HepG2 (cell line): ENCODE measurements around the gene BCL6. TPM values are rescaled to one million over a fixed set of nuclear protein-coding genes. Genes with fewer than 3 reads are reported as not detected.

Source experiments
- ATF1 ChIP-seq: IDR thresholded peaks from 2 replicates; pipeline ENCODE4 v1.6.1; 2016; ENCODE audit warnings: mild to moderate bottlenecking, control low read depth
- ATRX ChIP-seq: sonication (generic); formaldehyde crosslinking; IDR thresholded peaks from 2 replicates; pipeline ENCODE4 v1.4.0; 2020; ENCODE audit warnings: missing genetic modification reagents, borderline replicate concordance
- HMGXB4 ChIP-seq, 2 experiments: sonication (generic) in 1 of 2; formaldehyde crosslinking in 1 of 2; IDR thresholded peaks; 2 replicates each; pipeline versions ENCODE4 v1.4.0 to v1.6.1; 2018 to 2020; ENCODE audit warnings: missing genetic modification reagents in 2 of 2, borderline replicate concordance in 1 of 2, low read depth in 1 of 2, mild to moderate bottlenecking in 1 of 2, missing biosample characterization in 1 of 2
- KDM1A ChIP-seq: IDR thresholded peaks from 2 replicates; pipeline ENCODE4 v1.6.1; 2016; ENCODE audit warnings: missing compliant biosample characterization
- KLF16 ChIP-seq, 2 experiments: sonication (generic) in 1 of 2; formaldehyde crosslinking in 1 of 2; IDR thresholded peaks; 2 replicates each; pipeline versions ENCODE4 v1.6.1 to v1.8.0; 2016 to 2023; ENCODE audit warnings: missing genetic modification reagents in 2 of 2, missing compliant biosample characterization in 1 of 2
- MED1 ChIP-seq: sonication (generic); formaldehyde crosslinking; IDR thresholded peaks from 2 replicates; pipeline ENCODE4 v1.4.0; 2020; ENCODE audit warnings: missing genetic modification reagents
- MEF2D ChIP-seq: sonication (generic); formaldehyde crosslinking; IDR thresholded peaks from 2 replicates; pipeline ENCODE4 v1.5.1; 2020; ENCODE audit warnings: mild to moderate bottlenecking, missing genetic modification reagents
- REST ChIP-seq, 2 experiments: IDR thresholded peaks; 2 replicates each; pipeline ENCODE4 v1.6.1; 2011 to 2012; ENCODE audit warnings: low read length in 2 of 2, borderline replicate concordance in 1 of 2, low read depth in 1 of 2, mild to moderate bottlenecking in 1 of 2, moderate library complexity in 1 of 2
- RXRB ChIP-seq: IDR thresholded peaks from 2 replicates; pipeline ENCODE4 v1.6.1; 2016; ENCODE audit warnings: borderline replicate concordance, missing genetic modification reagents, missing compliant biosample characterization
- TMF1 ChIP-seq: sonication (generic); formaldehyde crosslinking; IDR thresholded peaks from 2 replicates; pipeline ENCODE4 v1.8.1; 2022; ENCODE audit warnings: low read depth, missing genetic modification reagents
- XRCC5 ChIP-seq: fragments of 200-400 bp; formaldehyde crosslinking; optimal IDR thresholded peaks from 2 replicates; pipeline ENCODE3; 2017; ENCODE audit warnings: mild to moderate bottlenecking, low read length
- ZIK1 ChIP-seq: sonication (generic); formaldehyde crosslinking; IDR thresholded peaks from 2 replicates; pipeline ENCODE4 v1.5.0; 2020; ENCODE audit warnings: mild to moderate bottlenecking, low read depth, missing genetic modification reagents, borderline replicate concordance
- ZNF12 ChIP-seq: sonication (generic); formaldehyde crosslinking; IDR thresholded peaks from 2 replicates; pipeline ENCODE4 v1.5.0; 2020; ENCODE audit warnings: missing genetic modification reagents
- ZNF256 ChIP-seq: sonication (generic); formaldehyde crosslinking; conservative IDR thresholded peaks from 2 replicates; pipeline ENCODE4 v1.4.0; 2020; ENCODE audit warnings: missing genetic modification reagents
- ZNF263 ChIP-seq: sonication (generic); formaldehyde crosslinking; IDR thresholded peaks from 2 replicates; pipeline ENCODE4 v1.4.0; 2020; ENCODE audit warnings: missing genetic modification reagents
- ZNF333 ChIP-seq: sonication (generic); formaldehyde crosslinking; IDR thresholded peaks from 2 replicates; pipeline ENCODE4 v1.4.0; 2020; ENCODE audit warnings: mild to moderate bottlenecking, missing genetic modification reagents, borderline replicate concordance
- ZNF496 ChIP-seq: sonication (generic); formaldehyde crosslinking; IDR thresholded peaks from 2 replicates; pipeline ENCODE4 v1.8.1; 2023; ENCODE audit warnings: mild to moderate bottlenecking, moderate library complexity, missing genetic modification reagents; ENCODE audit not compliant: insufficient replicate concordance
- ZNF605 ChIP-seq: sonication (generic); formaldehyde crosslinking; IDR thresholded peaks from 2 replicates; pipeline ENCODE4 v1.8.0; 2022; ENCODE audit warnings: mild to moderate bottlenecking, missing genetic modification reagents
- ZNF644 ChIP-seq: IDR thresholded peaks from 2 replicates; pipeline ENCODE4 v1.6.1; 2016; ENCODE audit warnings: low read depth
- ZNF660 ChIP-seq: sonication (generic); formaldehyde crosslinking; IDR thresholded peaks from 2 replicates; pipeline ENCODE4 v1.5.1; 2020; ENCODE audit warnings: mild to moderate bottlenecking, low read depth, missing genetic modification reagents, borderline replicate concordance
- polyA plus RNA-seq, 8 experiments: library from polyadenylated mRNA; depleted of rRNA in 3 of 8; stranded (reverse) in 7 of 8; unstranded in 1 of 8; fragments of >200 nt; fragmentation: Illumina TruSeq in 4 of 8; extraction: Trizol in 4 of 8; gene quantifications; 2 replicates each; pipeline versions ENCODE4 v1.2.1 to v1.2.3, GENCODE V29; 2011 to 2016; ENCODE audit warnings: low read depth in 4 of 8, missing spikeins in 1 of 8, mixed read lengths in 1 of 8; ENCODE audit not compliant: insufficient read depth in 1 of 8
- total RNA-seq, 5 experiments: library from RNA; depleted of rRNA; stranded (reverse); fragments of >200 nt; fragmentation: Illumina TruSeq; extraction: Trizol; gene quantifications; 2 replicates each; pipeline ENCODE4 v1.2.3, GENCODE V29; 2016; ENCODE audit warnings: low read depth in 1 of 5
- TF ChIP-seq, protein P1 (sequence below): sonication (generic); formaldehyde crosslinking; IDR thresholded peaks from 2 replicates; pipeline ENCODE4 v1.5.0; 2020; ENCODE audit warnings: missing genetic modification reagents, mild to moderate bottlenecking, borderline replicate concordance
- TF ChIP-seq, protein P2 (sequence below): sonication (generic); formaldehyde crosslinking; IDR thresholded peaks from 2 replicates; pipeline ENCODE4 v1.8.1; 2023; ENCODE audit warnings: missing genetic modification reagents, mild to moderate bottlenecking, borderline replicate concordance
- TF ChIP-seq, protein P3 (sequence below): sonication (generic); formaldehyde crosslinking; IDR thresholded peaks from 2 replicates; pipeline ENCODE4 v1.8.1; 2023; ENCODE audit warnings: mild to moderate bottlenecking, missing genetic modification reagents

BCL6 gene
- total and polyA plus RNA-seq, 2 of the 13 experiments (the other 11 are each of a cell fraction or from before 2014, with no cell fraction given) = 21.2 to 53.7 TPM

GRCh38 chr3:187719628-187720336 is 25.5 kb downstream of the BCL6 start (continued):
- TF ChIP-seq ZNF12 (CRISPR knock-in tag) (no peak), ZNF263 (CRISPR knock-in tag) (no peak), ZNF644 (no peak; the same call in 1 of the 2 replicates), ZNF496 (no peak), HMGXB4 (CRISPR knock-in tag; IDR thresholded peaks at IDR 0.05; ENCODE audit: borderline replicate concordance in 1 of 2, low read depth in 1 of 2) (no peak), ZIK1 (CRISPR knock-in tag) (no peak), MED1 (peak; percentile 73; the same call in 1 of the 2 replicates), ZNF333 (CRISPR knock-in tag) (no peak; the same call in 1 of the 2 replicates), TMF1 (CRISPR knock-in tag) (no peak), KDM1A (CRISPR knock-in tag) (no peak), ZNF256 (CRISPR knock-in tag) (0 out of 2 replicates have a peak, but pooled peaks have one; percentile 19), ZNF605 (CRISPR knock-in tag) (no peak; the same call in 1 of the 2 replicates), KLF16 (CRISPR knock-in tag; IDR thresholded peaks at IDR 0.05) (no peak), ATRX (CRISPR knock-in tag) (no peak), RXRB (CRISPR knock-in tag) (peak; percentile 76), XRCC5 (peak; percentile 45), MEF2D (no peak), ZNF660 (no peak), ATF1 (CRISPR knock-in tag) (no peak), REST (IDR thresholded peaks at IDR 0.05; ENCODE audit: borderline replicate concordance in 1 of 2, low read depth in 1 of 2, low read length in 2 of 2) (0 out of 4 replicates have a peak, but pooled peaks of 1 of the 2 experiments have one; percentile 17)
- TF ChIP-seq, protein P1, sequence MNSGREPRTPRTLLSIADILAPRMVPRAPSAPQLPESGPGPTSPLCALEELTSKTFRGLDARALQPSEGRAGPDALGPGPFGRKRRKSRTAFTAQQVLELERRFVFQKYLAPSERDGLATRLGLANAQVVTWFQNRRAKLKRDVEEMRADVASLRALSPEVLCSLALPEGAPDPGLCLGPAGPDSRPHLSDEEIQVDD (CRISPR knock-in tag) = no peak
- TF ChIP-seq, protein P2, sequence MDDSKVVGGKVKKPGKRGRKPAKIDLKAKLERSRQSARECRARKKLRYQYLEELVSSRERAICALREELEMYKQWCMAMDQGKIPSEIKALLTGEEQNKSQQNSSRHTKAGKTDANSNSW (CRISPR knock-in tag) = no peak
- TF ChIP-seq, protein P3, sequence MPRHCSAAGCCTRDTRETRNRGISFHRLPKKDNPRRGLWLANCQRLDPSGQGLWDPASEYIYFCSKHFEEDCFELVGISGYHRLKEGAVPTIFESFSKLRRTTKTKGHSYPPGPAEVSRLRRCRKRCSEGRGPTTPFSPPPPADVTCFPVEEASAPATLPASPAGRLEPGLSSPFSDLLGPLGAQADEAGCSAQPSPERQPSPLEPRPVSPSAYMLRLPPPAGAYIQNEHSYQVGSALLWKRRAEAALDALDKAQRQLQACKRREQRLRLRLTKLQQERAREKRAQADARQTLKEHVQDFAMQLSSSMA (CRISPR knock-in tag) = peak; percentile 64; the same call in 1 of the 2 replicates
